ENCODE results near the gene BAIAP2. TPM values are rescaled to one million over a fixed set of nuclear protein-coding genes. Genes with fewer than 3 reads are reported as not detected.
A peak's percentile ranks its signal among the peaks of the same experiment; 100 is the strongest.

BAIAP2 gene
- total and polyA plus RNA-seq, 2 of the 13 experiments (the other 11 are each of a cell fraction or from before 2014, with no cell fraction given) = 22.5 to 24.0 TPM

DNA sequence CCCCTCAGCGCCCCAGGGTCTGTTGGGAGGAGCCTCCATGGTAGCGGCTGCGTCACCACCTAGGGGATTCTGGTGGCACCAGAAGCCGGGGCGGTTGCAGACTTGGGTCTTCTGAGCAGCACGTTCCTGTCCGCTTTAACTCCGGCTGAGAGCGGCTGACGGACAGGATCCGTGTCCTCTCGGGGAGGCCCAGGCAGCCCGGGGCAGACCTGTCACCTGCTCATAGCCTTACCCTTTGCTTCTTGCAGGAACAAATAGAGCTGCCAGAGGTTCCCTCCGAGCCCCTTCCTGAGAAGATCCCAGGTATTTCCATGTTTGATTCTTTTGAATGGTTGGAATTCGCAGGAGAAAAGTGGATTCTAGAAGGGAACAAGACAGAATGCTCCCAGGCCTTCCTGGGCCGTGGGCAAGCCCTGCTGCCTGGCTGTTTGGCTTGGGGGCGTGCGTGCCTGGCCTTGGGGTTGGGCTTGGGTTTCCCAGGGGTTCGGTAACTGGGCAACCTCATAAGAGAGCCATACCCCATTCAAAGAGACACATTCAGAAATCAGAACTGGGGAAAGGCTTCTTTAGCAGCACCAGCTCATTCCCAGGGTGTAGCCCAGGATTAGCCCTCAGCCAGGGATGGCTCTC is 36.7 kb upstream of the BAIAP2 start:
- ChIA-PET CTCF (ENCODE audit: low intra/inter-chr PET ratio, low total read pairs) (no interaction called here), POLR2A (interaction anchor here (0.6 kb wide), 1 partner anchor 53 kb away, joined by 3 read pairs; no protein-coding TSS in a partner anchor)
- H3K79me2 ChIP-seq (ENCODE audit: insufficient read depth, low read length) = no peaks in the 10 kb centered on the region
- H3K9me3 ChIP-seq (ENCODE audit: low read length) = no peaks in the 10 kb centered on the region
- H3K4me1 ChIP-seq (ENCODE audit: insufficient read depth, low read length) = peaks cover 36% of the 10 kb centered on the region
- peaks cover 0 to 12% of the 10 kb centered on the region in 2 experiments; a peak in 3 of 5 replicates for H3K27me3 ChIP-seq (ENCODE audit: control insufficient read depth in 1 of 2, insufficient read depth in 2 of 2, low read length in 2 of 2)
- no peak overlapping the region for H3K4me2 ChIP-seq (ENCODE audit: low read depth, low read length)
- DNase-seq (ENCODE audit: low spot score) (no peak), FAIRE-seq (no peak), ATAC-seq (no peak)
- no peak overlapping the region for H3K4me3 ChIP-seq (replicated peaks in 1 of 3; ENCODE audit: insufficient read depth in 1 of 3, low read depth in 2 of 3, low read length in 3 of 3)
- H4K20me1 ChIP-seq (ENCODE audit: insufficient read depth, low read length) = 0 out of 2 replicates have a peak, but pooled peaks cover 4% of the 10 kb centered on the region
- no peak overlapping the region for H3K27ac ChIP-seq (ENCODE audit: extremely low read length, insufficient read depth, low read length)
- no TSS peak for BruUV-seq (replicated peaks)
- in situ Hi-C loops (cut with HindIII; ENCODE audit: extremely low pct_ligation_motif_present, low pct_unique_long_range_greater_than_20kb) (no loop called here), intact Hi-C loops (cut with micrococcal nuclease; ENCODE audit: unreplicated experiment) (no loop called here)
- 99% methylated on average over 19 of the region's 19 CpGs for WGBS (ENCODE audit: low lambda C conversion rate)
- H3K36me3 ChIP-seq (replicated peaks in 1 of 2; ENCODE audit: control insufficient read depth in 1 of 2, insufficient read depth in 2 of 2, low read length in 2 of 2) = peaks cover 30 to 47% of the 10 kb centered on the region in 2 experiments
- no peak overlapping the region for H3K9ac ChIP-seq (ENCODE audit: insufficient read depth, low read depth, low read length)
- TF ChIP-seq ZMYM3 (CRISPR knock-in tag; IDR thresholded peaks at IDR 0.05) (no peak), ZNF841 (CRISPR knock-in tag; IDR thresholded peaks at IDR 0.05; ENCODE audit: borderline replicate concordance) (no peak), CREB1 (IDR thresholded peaks at IDR 0.05) (no peak), CREB1 (CRISPR knock-in tag; IDR thresholded peaks at IDR 0.05) (no peak), HDAC1 (CRISPR knock-in tag; IDR thresholded peaks at IDR 0.05) (0 out of 2 replicates have a peak, but pooled peaks have one; percentile 19)
- H2AFZ ChIP-seq (ENCODE audit: low read length) = no peak overlapping the region

DNA sequence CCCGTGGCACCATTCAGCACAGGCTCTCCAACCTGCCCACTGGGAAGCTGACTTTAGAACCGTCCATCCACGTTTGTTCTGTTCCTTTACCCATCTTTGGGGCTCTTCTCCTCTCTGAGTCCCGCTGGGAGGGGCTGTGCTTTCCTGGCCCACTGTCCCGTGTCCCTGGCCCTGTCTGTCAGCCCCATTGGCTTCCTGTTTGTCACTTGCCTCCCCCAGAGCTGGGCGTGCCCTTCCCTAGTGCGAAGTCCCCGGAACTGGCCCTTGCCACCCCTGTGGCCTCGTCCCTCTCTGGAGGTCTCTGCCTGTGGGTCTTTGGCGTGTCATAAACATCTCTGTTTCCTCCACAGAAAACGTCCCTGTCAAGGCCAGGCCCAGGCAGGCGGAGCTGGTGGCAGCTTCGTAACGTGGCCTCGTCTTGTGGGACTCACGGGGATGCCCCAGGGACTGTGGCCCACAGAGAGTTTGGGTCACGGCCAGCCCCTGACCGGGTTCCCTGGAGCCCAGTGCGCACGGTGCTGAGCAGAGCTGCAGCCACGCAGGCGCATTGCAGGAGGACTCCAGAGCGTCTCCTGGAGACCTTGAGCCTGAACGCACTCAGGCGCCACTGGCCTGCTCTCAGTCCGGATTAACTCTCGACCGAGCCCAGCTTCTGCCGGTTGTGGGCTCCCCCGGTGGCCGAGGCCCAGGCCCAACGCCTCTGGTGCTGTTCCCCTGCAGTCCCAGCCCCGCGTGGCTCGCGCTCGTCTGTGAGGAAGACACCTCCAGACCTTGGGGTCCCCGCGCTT is 36.0 kb upstream of the BAIAP2 start:
- Histone ChIP-seq H3K4me2 (ENCODE audit: low read depth, low read length) (no peak overlapping the region), H4K20me1 (ENCODE audit: insufficient read depth, low read length) (0 out of 2 replicates have a peak, but pooled peaks cover 4% of the 10 kb centered on the region), H3K27ac (ENCODE audit: extremely low read length, insufficient read depth, low read length) (no peak overlapping the region), H3K4me3 (replicated peaks in 1 of 3; ENCODE audit: insufficient read depth in 1 of 3, low read depth in 2 of 3, low read length in 3 of 3) (no peak overlapping the region), H2AFZ (ENCODE audit: low read length) (no peak overlapping the region), H3K36me3 (replicated peaks in 1 of 2; ENCODE audit: control insufficient read depth in 1 of 2, insufficient read depth in 2 of 2, low read length in 2 of 2) (peaks cover 30 to 47% of the 10 kb centered on the region in 2 experiments), H3K9ac (ENCODE audit: insufficient read depth, low read depth, low read length) (no peak overlapping the region), H3K9me3 (ENCODE audit: low read length) (no peaks in the 10 kb centered on the region), H3K4me1 (ENCODE audit: insufficient read depth, low read length) (peaks cover 33% of the 10 kb centered on the region), H3K79me2 (ENCODE audit: insufficient read depth, low read length) (no peaks in the 10 kb centered on the region), H3K27me3 (ENCODE audit: control insufficient read depth in 1 of 2, insufficient read depth in 2 of 2, low read length in 2 of 2) (peaks cover 0 to 18% of the 10 kb centered on the region in 2 experiments; a peak in 3 of 5 replicates)
- ChIA-PET POLR2A (interaction anchor here (0.5 to 0.6 kb wide), 2 partner anchors 49 to 54 kb away, joined by 3 to 4 read pairs; no protein-coding TSS in a partner anchor), CTCF (ENCODE audit: low intra/inter-chr PET ratio, low total read pairs) (no interaction called here)
- WGBS (ENCODE audit: low lambda C conversion rate) = 93% methylated on average over 31 of the region's 39 CpGs
- ATAC-seq (no peak), DNase-seq (ENCODE audit: low spot score) (no peak), FAIRE-seq (no peak)
- BruUV-seq (replicated peaks) = no TSS peak
- in situ Hi-C loops (cut with HindIII; ENCODE audit: extremely low pct_ligation_motif_present, low pct_unique_long_range_greater_than_20kb) = no loop called here
- intact Hi-C loops (cut with micrococcal nuclease; ENCODE audit: unreplicated experiment) = no loop called here
- TF ChIP-seq SALL2 (CRISPR knock-in tag; IDR thresholded peaks at IDR 0.05) = no peak
- TF ChIP-seq, protein P1, sequence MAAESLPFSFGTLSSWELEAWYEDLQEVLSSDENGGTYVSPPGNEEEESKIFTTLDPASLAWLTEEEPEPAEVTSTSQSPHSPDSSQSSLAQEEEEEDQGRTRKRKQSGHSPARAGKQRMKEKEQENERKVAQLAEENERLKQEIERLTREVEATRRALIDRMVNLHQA (CRISPR knock-in tag; IDR thresholded peaks at IDR 0.05) = no peak
- no peak for TF ChIP-seq ISX (CRISPR knock-in tag; conservative IDR thresholded peaks at IDR 0.05)
- no peak for TF ChIP-seq PCBP2 (optimal IDR thresholded peaks at IDR 0.05; ENCODE audit: low read depth, low read length, poor library complexity, severe bottlenecking)
- TF ChIP-seq, protein P2, sequence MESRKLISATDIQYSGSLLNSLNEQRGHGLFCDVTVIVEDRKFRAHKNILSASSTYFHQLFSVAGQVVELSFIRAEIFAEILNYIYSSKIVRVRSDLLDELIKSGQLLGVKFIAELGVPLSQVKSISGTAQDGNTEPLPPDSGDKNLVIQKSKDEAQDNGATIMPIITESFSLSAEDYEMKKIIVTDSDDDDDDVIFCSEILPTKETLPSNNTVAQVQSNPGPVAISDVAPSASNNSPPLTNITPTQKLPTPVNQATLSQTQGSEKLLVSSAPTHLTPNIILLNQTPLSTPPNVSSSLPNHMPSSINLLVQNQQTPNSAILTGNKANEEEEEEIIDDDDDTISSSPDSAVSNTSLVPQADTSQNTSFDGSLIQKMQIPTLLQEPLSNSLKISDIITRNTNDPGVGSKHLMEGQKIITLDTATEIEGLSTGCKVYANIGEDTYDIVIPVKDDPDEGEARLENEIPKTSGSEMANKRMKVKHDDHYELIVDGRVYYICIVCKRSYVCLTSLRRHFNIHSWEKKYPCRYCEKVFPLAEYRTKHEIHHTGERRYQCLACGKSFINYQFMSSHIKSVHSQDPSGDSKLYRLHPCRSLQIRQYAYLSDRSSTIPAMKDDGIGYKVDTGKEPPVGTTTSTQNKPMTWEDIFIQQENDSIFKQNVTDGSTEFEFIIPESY (CRISPR knock-in tag; IDR thresholded peaks at IDR 0.05) = peak; percentile 86
- no peak for TF ChIP-seq ZNF678 (CRISPR knock-in tag; IDR thresholded peaks at IDR 0.05)
- no peak for TF ChIP-seq IKZF5 (CRISPR knock-in tag; IDR thresholded peaks at IDR 0.05)
